Inferior parietal cortex (tissue), 1 donor: ENCODE data around the gene FRMPD2.

Experiments
- DNase-seq: peaks from one replicate; pipeline ENCODE4 v3.0.0-alpha.2; 2016; ENCODE audit errors: extremely low spot score

FRMPD2 gene, protein sequence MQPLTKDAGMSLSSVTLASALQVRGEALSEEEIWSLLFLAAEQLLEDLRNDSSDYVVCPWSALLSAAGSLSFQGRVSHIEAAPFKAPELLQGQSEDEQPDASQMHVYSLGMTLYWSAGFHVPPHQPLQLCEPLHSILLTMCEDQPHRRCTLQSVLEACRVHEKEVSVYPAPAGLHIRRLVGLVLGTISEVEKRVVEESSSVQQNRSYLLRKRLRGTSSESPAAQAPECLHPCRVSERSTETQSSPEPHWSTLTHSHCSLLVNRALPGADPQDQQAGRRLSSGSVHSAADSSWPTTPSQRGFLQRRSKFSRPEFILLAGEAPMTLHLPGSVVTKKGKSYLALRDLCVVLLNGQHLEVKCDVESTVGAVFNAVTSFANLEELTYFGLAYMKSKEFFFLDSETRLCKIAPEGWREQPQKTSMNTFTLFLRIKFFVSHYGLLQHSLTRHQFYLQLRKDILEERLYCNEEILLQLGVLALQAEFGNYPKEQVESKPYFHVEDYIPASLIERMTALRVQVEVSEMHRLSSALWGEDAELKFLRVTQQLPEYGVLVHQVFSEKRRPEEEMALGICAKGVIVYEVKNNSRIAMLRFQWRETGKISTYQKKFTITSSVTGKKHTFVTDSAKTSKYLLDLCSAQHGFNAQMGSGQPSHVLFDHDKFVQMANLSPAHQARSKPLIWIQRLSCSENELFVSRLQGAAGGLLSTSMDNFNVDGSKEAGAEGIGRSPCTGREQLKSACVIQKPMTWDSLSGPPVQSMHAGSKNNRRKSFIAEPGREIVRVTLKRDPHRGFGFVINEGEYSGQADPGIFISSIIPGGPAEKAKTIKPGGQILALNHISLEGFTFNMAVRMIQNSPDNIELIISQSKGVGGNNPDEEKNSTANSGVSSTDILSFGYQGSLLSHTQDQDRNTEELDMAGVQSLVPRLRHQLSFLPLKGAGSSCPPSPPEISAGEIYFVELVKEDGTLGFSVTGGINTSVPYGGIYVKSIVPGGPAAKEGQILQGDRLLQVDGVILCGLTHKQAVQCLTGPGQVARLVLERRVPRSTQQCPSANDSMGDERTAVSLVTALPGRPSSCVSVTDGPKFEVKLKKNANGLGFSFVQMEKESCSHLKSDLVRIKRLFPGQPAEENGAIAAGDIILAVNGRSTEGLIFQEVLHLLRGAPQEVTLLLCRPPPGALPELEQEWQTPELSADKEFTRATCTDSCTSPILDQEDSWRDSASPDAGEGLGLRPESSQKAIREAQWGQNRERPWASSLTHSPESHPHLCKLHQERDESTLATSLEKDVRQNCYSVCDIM (N-terminal part only)

DNA sequence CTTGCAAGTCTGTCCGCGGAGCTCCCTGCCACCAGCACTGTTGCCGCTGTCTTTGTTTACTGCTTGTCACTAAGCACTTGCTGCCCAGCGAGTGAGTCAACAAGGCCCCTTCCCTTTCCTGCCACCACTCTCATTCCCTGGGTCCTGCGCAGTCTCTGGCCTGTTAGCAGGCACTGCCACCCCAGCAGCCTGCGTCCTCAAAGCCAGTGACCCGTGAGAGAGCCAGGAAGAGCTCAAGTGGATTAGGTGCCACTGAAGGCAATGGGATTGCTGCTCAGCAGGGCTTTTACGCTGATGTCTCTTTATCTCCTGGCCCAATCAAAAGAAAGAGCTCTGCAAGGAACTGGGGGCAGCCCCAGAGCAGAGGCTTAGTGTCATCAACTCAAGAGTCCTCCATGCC, at the start of gene FRMPD2:
Gene FRMPD2, minus strand, starts transcription at position 61 of the 400 bp plus-strand sequence. CDS start 129 bp downstream, outside the sequence.
- no peak for DNase-seq

DNA sequence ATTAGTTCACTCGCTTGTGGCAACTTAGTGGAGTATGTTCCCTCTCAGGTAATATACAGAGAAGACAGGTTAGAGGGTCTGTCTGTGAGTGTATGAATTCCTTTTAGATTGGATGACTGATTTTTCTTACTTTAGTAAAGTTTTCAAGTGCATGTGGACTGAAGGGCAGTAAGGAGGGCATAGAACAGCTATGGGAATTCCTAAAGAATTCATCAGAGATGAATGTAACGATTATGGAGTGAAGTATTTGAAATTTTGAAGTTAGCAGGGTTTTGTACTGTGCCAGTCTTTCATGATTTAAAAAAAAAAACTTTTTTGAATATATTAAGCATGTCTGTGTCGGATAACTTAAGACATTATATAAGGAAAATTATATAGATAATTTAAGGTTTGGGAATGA, 47.5 kb upstream of the FRMPD2 start:
- DNase-seq, result no peak

- DNase-seq, result no peak
These were observed 43.0 kb upstream of the FRMPD2 start for GRCh38 chr10:48317321-48317990.

GRCh38 chr10:48316236-48316635, 41.7 kb upstream of the FRMPD2 start:
- no peak for DNase-seq

- DNase-seq, result no peak
These were observed 39.6 kb upstream of the FRMPD2 start for GRCh38 chr10:48314107-48314506.

GRCh38 chr10:48309711-48310226, 35.3 kb upstream of the FRMPD2 start:
- no peak for DNase-seq

DNA sequence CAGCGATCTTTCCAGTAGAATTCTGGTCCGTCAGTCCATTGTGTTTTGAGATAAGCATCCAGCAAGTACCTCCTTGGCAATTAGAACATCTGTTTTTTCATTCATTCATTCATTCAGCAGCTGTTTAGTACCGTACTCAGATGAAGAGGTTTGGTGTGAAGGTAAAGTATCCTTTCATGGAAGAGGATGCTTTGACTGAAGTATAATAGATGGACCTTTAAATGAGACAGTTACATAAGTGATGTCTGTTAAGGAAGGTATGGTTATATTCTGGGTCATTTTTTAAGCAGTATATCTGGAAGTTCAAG, 33.2 kb upstream of the FRMPD2 start:
- DNase-seq, result no peak

GRCh38 chr10:48306870-48307710, 32.6 kb upstream of the FRMPD2 start:
- DNase-seq, result no peak

DNA sequence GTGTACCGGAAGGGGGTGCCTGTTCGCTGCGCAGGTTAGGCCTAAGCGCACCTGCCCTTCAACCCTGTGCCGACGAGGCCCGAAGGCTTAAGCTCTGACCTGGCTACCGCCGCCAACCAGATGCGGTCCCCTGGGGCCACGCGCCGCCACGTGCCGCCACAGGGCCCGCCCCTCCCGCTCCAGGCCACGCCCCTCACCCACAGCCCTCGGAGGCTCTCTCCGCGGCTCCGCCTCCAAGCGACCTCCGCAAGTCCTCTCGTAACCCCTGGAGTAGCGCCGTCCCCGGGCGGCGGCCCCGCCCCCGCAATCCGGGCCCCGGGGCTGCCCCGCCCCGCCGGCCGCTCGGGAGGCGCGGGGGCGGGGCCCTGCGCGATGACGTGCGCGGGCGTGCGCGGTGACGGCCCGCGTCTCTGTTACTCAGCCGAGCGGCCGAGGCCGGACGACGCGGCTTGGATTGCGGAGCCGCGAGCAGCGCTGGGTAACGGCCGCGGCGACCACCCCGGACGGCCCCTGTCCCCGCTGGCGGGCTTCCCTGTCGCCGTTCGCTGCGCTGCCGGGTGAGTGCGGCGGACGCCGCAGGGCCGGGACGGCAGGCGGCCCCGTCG, 31.9 kb upstream of the FRMPD2 start, which contains the start of gene MAPK8:
Gene MAPK8, plus strand, starts transcription at position 413 of the 605 bp plus-strand sequence. CDS start 94,984 bp downstream, outside the sequence.
- peak; percentile 85 for DNase-seq

GRCh38 chr10:48305905-48306264, 31.4 kb upstream of the FRMPD2 start:
- DNase-seq, result peak; percentile 45

DNA sequence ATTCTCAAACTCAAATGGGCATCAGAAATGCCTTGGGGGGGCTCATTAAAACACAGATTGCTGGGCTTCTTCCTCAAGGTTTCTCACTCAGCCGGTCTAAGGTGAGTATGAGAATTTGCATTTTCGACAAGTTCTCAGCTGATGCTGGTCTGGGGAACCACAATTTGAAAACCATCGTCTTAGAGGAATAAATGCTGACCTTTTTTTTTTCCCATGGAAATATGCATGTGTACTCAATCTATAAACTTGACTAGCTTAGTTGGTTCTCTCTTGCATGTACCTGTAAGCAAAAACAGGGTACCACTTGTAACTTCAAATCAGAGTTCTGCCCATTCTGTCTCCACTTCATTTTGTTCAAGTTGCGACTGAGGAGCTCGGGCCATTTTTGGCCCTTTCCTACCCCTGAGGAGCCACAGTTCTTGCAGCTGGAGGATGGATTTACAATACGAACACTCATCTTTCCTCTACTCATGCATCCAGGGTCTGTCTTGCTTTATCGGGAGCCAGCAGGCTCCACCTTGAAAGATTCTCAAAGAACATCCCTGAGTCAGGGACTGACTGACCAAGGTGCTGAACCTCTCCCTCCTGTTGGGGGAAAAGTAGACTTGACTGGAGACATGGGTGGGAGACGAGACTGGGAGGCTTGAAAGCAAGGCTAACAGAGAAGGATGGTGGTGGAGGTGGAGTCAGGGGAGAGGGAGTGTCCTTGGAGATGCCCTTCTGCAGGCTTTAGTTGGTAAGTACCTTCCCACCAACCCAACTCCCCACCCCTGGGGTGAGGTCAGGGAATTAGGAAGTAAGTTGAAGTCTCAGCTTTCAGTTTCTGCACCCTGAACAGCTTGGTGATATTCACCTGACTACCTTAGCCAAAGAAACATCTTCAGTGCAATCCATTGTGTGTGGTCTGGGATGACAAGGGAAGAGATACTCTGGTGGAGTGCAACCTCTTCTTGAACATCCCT, 28.3 kb upstream of the FRMPD2 start:
- no peak for DNase-seq

GRCh38 chr10:48300556-48300955, 26.1 kb upstream of the FRMPD2 start:
- no peak for DNase-seq

DNA sequence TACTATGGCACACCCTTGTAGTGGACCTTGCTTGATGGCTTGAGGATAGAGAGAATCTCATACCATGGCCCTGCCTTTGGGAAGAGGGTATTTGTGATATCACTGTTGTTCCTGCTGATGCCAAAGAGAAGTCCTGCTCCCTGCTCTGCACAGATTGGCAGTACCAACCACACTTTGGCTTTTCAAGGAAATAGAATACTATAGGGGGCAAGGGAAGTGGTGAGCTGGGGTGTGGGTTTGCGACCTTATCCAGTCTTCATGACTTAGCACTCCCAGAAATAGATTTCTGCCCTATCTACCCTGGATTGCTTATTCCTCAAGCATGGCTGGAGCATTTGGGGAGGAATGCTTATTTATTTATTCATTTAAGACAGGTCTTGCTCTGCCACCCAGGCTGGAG, 25.2 kb upstream of the FRMPD2 start:
- no peak for DNase-seq

- DNase-seq, result no peak
These were observed 24.6 kb upstream of the FRMPD2 start for GRCh38 chr10:48299066-48299465.

- DNase-seq, result no peak
These were observed 22.1 kb upstream of the FRMPD2 start for GRCh38 chr10:48296576-48297098.

- DNase-seq, result no peak
These were observed 19.9 kb upstream of the FRMPD2 start for GRCh38 chr10:48294431-48294830.

DNA sequence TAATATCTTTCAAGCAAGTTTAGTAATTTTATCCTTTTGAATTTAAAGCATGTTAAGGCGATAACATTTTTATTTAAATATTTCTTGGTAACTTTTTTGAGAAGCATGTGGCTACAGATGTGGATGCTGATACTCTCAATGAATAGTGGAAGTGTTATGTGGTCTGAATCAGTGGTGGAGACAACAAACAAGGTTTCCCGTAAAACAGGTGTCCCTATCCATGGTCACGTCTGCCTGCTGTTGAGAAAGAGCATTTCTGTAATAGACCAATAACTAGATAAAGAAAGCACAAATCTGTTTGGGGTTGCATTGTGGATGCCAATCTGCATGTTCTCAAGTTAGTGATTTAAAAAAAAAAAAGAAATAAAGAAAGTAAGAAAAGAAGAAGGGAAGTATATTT, 18.1 kb upstream of the FRMPD2 start:
- no peak for DNase-seq

- DNase-seq, result no peak
These were observed 16.7 kb upstream of the FRMPD2 start for GRCh38 chr10:48291190-48291589.
